NCI-H524 (cell line): ENCODE measurements around the gene MPO.

Source experiments
- DNase-seq, 2 experiments: peaks; one replicate each; lab custom pipeline; 2025; lab: John Stamatoyannopoulos, UW

The MPO gene

GRCh38 chr17:58280480-58281217 is at the start of gene MPO:
Gene MPO (minus strand): TSS chr17:58280935. CDS start chr17:58280758, 177 bp downstream.
- DNase-seq, result peak in 1 of 2 experiments; percentile 30

GRCh38 chr17:58329810-58330537 is 49.2 kb upstream of the MPO start:
- DNase-seq, result no peak

DNA sequence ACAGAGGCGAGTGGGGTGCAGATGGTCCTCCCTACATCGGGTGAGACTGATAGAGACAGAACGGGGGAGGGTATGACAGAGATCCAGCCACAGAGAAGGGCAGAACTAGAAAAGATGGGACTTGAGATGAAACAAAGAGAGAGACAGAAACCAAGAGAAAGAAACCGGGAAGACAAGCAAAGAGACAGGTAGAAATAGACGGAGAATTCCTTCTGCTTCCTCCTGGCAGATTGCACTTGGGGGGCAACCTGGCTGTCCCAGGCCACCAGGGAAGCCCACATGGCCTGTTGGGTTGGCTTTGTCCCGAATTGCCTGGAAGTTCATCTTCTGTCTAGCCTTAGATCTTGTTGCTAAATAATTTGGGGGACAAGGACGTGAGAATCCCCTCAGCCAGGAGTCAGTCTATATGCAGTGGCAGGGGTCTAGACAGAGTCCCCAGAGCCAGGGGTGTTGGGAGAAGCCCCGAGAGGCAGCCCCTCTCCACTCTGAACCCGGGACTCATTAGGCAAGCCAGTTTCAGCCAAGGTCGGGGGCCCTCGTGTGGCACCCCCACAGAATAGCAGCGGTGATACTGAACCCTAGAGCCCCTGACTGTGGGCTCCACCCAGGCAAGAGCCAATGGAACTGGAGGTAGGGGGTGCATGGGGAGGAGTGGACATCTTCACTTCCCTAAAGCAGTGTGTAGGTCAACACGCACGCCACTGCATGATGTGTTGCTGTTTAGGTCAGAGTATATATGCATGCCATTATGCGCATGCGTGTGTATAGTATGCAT is 48.5 kb upstream of the MPO start:
- DNase-seq, result peak in 1 of 2 experiments; percentile 48

DNA sequence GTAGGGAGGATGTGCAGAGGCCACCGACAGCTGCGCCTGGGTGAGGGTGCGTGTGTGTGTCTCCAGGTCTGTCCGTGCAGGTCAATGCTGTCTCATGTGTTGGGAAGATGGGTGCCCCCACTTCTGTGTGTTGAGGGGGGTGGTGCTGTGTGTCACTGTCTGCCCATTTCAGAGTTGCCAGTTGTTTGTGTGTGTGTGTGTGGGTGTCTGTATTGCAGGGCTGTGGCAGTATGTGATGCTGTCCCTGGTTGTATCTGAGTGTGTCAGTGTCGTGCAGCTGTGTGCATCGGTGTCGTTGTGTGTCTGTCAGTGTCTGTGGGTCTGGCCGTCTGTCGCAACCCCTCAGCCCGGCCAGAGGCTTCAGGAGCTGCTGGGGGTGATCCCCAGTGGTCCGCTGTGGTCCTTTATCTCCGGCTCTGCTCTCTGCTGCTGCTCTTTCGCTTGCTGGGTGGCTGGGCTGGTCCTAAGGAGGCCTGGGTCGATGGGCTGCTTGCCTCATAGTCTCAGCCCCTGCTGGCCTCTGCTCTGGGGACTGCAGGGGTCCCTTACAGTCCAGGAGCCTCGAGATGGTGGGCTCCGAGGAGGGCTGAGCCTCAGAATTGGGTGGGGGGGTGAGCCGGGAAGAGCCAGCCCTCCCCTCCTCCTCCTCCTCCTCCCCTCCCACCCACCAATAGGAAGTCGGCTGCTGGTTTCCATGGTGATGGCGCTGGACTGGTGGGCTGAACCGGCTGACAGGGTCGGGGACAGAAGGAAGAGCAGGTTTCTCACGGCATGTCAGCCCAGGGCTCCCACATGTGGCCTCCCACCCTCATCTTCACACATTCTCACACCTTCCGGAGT is 47.7 kb upstream of the MPO start, which contains the start of gene TSPOAP1:
TSPOAP1 (minus strand) TSS at position 601 of the 840 bp plus-strand sequence. CDS start 875 bp downstream, outside the sequence.
- peak; percentile 29 to 68 for DNase-seq

DNA sequence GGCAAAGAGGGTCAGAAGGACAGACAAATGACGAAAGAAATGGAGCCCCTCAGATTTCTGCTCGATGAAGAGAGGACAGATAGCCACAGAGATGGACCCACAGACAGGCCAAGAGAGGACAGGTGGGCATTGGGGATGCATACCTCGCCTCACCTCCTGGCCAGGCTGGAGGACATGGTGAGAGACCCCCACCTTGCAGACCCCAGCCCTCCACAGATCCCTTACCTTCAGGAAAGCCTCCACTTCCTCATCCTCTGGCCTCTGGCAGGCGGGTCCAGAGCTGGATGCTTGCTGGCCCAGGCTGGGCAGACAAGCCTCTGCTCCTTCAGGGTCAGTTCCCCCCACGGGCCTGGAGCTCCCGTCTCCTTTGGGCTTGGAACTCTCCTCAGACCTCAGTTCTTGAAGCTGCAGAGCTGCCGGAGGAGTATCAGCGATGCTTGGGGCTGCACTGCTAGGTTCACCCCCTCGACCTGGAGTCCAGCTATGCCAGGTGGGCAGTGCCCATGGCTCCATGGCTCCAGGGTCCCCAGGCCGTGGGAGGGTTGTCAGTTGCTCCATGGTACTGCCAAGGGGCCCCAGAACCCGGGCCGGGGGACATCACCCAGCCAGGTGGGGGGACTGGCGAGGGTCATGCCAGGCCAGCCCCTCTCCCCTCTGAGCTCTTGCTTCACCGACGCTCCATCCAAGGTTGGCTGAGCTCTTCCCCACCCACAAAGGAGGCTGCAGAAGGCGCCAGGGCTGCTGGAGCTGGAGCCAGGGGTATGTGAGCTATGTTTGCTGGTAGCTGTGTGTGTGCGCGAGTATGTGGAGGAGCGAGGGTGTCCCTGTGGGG is 46.8 kb upstream of the MPO start:
- DNase-seq, result no peak

DNA sequence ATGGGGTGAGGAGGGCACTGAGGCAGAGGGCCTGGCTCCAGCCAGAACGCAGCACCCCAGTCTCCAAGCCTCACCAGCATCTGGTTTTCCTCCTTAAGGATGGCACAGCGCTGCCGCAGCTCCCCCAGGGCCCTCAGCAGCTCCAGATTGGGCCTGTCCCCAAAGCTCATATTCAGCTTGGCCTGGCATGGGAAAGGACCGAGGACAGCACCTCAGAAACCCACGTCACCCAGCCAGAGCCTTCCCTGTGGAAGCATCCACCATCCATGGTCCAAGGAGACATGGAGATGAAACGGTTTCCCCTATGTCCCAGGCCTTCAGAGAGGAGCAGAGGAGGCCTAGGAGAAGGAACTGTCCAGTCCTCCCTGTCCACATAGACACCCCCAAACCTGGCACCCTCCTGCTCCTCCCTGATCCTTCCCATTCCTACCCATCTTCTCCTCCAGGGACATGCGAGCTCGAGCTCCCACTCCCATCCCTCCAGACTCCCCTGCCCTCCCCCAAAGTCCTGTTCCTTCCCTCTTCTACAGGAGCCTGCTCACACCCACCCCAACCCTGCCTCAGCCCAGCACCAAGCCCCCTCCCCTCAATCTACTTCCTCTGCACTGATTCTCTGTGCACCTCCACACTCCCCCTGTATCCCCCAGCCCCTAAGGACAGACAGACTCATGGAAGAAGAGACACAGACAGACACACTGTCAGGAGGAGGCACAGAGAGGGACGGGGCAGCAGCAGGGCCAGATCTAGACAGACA is 46.1 kb upstream of the MPO start:
- DNase-seq, result no peak

GRCh38 chr17:58325976-58326468 is 45.3 kb upstream of the MPO start:
- DNase-seq, result peak in 1 of 2 experiments; percentile 27

GRCh38 chr17:58325289-58325726 is 44.6 kb upstream of the MPO start:
- peak; percentile 71 to 86 for DNase-seq

- DNase-seq, result peak; percentile 43 to 57
These were observed 43.9 kb upstream of the MPO start for GRCh38 chr17:58324409-58325288.

DNA sequence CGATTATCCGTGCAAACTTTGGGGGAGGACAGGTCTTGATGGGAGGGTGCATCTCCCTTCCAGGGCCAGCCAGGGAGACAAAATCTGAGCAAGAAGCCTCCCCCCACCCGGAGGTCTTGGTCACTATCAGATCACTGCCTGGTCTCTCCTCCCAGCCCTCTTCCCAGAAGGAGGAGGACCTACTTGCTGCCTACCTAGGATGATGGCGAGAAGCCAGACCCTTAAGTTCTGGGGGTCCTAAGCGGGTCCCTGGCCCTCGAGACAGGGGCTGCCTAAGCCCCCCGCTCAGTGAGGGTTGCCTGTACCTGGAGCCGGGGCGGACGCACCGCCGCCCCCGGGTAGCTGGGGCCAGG is 43.3 kb upstream of the MPO start:
- DNase-seq, result peak in 1 of 2 experiments; percentile 42

- peak in 1 of 2 experiments; percentile 42 for DNase-seq
These were observed 42.8 kb upstream of the MPO start for GRCh38 chr17:58323366-58324055.

- DNase-seq, result no peak
These were observed 41.9 kb upstream of the MPO start for GRCh38 chr17:58322581-58323185.

- no peak for DNase-seq
These were observed 41.1 kb upstream of the MPO start for GRCh38 chr17:58321571-58322525.

DNA sequence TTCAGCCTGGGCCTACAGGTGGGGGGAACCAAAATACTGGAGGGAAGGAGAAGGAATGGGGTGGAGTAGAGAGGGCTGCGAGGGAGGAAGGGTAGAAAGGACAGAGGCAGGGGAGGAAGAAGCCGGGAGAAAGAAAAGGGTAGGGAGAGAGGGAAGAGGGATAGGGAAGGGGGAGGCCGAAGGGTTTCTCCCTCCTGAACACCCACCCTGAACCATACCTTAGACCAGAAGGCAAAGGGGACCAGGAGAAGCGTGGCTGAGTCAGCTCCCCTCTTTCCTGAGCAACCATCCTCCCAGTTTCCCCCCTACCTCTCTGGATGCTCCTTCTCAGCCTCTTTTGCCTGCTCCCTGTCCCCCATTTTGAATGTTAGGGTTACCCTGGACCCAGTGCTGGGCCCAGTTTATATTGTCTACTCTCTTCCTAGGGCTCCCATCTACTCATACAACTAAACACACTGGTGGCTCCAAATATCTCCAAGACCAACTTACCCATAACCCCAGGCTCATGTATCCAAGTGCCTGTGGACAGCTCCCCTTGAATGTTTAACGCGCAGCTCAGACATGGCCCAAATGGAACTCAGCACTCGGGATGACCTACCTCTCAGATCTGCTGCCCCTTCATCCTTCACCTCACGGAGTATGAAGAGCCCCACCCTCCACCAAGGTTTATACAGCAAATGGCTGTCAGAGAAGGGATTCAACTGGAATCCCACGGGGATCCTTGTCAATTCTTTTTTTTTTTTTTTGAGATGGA is 40.0 kb upstream of the MPO start:
- no peak for DNase-seq

DNA sequence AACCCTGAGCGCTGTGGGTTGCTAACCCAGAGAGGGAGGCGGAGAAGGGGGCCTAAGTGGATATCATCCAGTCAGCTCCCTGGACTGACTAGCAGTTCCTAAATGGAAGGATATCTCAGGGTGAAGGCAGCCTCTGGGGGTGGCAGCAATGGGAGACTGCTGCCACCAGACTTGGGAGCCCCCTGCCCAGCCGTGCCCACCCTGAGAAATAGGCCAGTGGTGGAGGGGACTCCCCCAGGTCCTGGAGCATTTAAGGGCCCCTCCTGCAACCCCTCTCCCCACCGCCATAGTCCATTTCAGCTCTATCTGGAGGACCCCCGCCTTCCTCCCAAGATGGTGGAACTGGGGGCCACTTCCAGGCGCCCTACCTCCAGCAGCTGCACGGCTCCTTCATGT is 39.4 kb upstream of the MPO start:
- no peak for DNase-seq
